ENCODE results near the gene HPN.

HPN gene

DNA sequence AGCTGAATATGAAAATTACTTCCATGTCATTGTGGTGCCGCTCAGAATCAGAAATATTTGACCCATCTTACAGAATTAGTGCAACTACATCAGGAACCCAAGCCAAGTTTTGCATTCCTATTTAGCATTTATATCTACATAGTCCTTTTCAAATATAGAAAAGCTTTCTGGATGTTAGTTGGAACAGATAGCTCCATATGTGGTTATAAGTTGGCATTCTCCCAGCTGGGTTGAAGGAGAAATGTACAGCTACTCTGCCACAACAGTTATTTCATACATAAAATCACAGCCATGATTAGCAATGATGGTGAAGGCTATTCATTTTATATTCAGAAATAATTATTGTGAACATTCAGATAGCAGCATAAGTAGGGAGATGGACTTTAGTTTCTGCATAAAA lies 28.2 kb downstream of the HPN start:
- TF ChIP-seq CTCF (IDR thresholded peaks at IDR 0.05; ENCODE audit: low read length) (no peak), EZH2 (IDR thresholded peaks at IDR 0.05; ENCODE audit: borderline replicate concordance, low read length) (no peak)
- Histone ChIP-seq H3K4me2 (ENCODE audit: low read length) (no peak overlapping the region), H3K36me3 (ENCODE audit: insufficient read depth, low read length) (no peaks in the 10 kb centered on the region; the same call in 1 of the 2 replicates), H2AFZ (ENCODE audit: low read length) (no peak overlapping the region), H4K20me1 (ENCODE audit: insufficient read depth, low read length) (no peaks in the 10 kb centered on the region), H3K27me3 (ENCODE audit: insufficient read depth, low read length) (peaks cover 22% of the 10 kb centered on the region), H3F3A (ENCODE audit: insufficient read depth, low read length) (no peaks in the 10 kb centered on the region), H3K4me1 (ENCODE audit: insufficient read depth, low read length, severe bottlenecking) (peaks cover 11% of the 10 kb centered on the region), H3K27ac (ENCODE audit: low read depth, low read length, poor library complexity, severe bottlenecking) (no peak overlapping the region), H3K79me2 (ENCODE audit: insufficient read depth, low read length) (no peaks in the 10 kb centered on the region), H3K4me3 (ENCODE audit: low read depth, low read length, poor library complexity, severe bottlenecking) (no peak overlapping the region), H3K9me2 (ENCODE audit: low read depth, low read length) (no peaks in the 10 kb centered on the region), H3K9me3 (ENCODE audit: low read length) (no peaks in the 10 kb centered on the region), H3K9ac (ENCODE audit: low read length) (no peak overlapping the region)

- Histone ChIP-seq H3K79me2 (ENCODE audit: insufficient read depth, low read length) (no peaks in the 10 kb centered on the region), H3K9me2 (ENCODE audit: low read depth, low read length) (no peaks in the 10 kb centered on the region), H3F3A (ENCODE audit: insufficient read depth, low read length) (no peaks in the 10 kb centered on the region), H3K27ac (ENCODE audit: low read depth, low read length, poor library complexity, severe bottlenecking) (no peak overlapping the region), H3K9ac (ENCODE audit: low read length) (no peak overlapping the region), H4K20me1 (ENCODE audit: insufficient read depth, low read length) (no peaks in the 10 kb centered on the region), H2AFZ (ENCODE audit: low read length) (no peak overlapping the region), H3K36me3 (ENCODE audit: insufficient read depth, low read length) (no peaks in the 10 kb centered on the region; the same call in 1 of the 2 replicates), H3K9me3 (ENCODE audit: low read length) (no peaks in the 10 kb centered on the region), H3K27me3 (ENCODE audit: insufficient read depth, low read length) (peaks cover 22% of the 10 kb centered on the region), H3K4me2 (ENCODE audit: low read length) (no peak overlapping the region), H3K4me1 (ENCODE audit: insufficient read depth, low read length, severe bottlenecking) (peaks cover 11% of the 10 kb centered on the region), H3K4me3 (ENCODE audit: low read depth, low read length, poor library complexity, severe bottlenecking) (no peak overlapping the region)
- TF ChIP-seq CTCF (IDR thresholded peaks at IDR 0.05; ENCODE audit: low read length) (no peak), EZH2 (IDR thresholded peaks at IDR 0.05; ENCODE audit: borderline replicate concordance, low read length) (no peak)
Observed at GRCh38 chr19:35070471-35070870, 28.9 kb downstream of the HPN start.

- no peaks in the 10 kb centered on the region for H3F3A ChIP-seq (ENCODE audit: insufficient read depth, low read length)
- peaks cover 6% of the 10 kb centered on the region for H3K4me1 ChIP-seq (ENCODE audit: insufficient read depth, low read length, severe bottlenecking)
- no peak overlapping the region for H3K4me3 ChIP-seq (ENCODE audit: low read depth, low read length, poor library complexity, severe bottlenecking)
- H3K27ac ChIP-seq (ENCODE audit: low read depth, low read length, poor library complexity, severe bottlenecking): no peak overlapping the region
- no peak overlapping the region for H3K4me2 ChIP-seq (ENCODE audit: low read length)
- no peak overlapping the region for H2AFZ ChIP-seq (ENCODE audit: low read length)
- no peaks in the 10 kb centered on the region for H3K9me2 ChIP-seq (ENCODE audit: low read depth, low read length)
- no peak for TF ChIP-seq CTCF (IDR thresholded peaks at IDR 0.05; ENCODE audit: low read length)
- TF ChIP-seq EZH2 (IDR thresholded peaks at IDR 0.05; ENCODE audit: borderline replicate concordance, low read length): no peak
- no peaks in the 10 kb centered on the region for H3K9me3 ChIP-seq (ENCODE audit: low read length)
- peaks cover 26% of the 10 kb centered on the region for H3K27me3 ChIP-seq (ENCODE audit: insufficient read depth, low read length)
- no peaks in the 10 kb centered on the region for H4K20me1 ChIP-seq (ENCODE audit: insufficient read depth, low read length)
- no peaks in the 10 kb centered on the region; the same call in 1 of the 2 replicates for H3K36me3 ChIP-seq (ENCODE audit: insufficient read depth, low read length)
- H3K79me2 ChIP-seq (ENCODE audit: insufficient read depth, low read length): no peaks in the 10 kb centered on the region
- H3K9ac ChIP-seq (ENCODE audit: low read length): no peak overlapping the region
Observed at GRCh38 chr19:35073516-35073915, 32.0 kb downstream of the HPN start.
